ENCODE measurements around the gene BCL11B.

Gene BCL11B

GRCh38 chr14:99252443-99252939 is 19.5 kb downstream of the BCL11B start:
- TF ChIP-seq ZC3H10 (CRISPR knock-in tag; IDR thresholded peaks at IDR 0.05) (no peak), GLIS3 (CRISPR knock-in tag; IDR thresholded peaks at IDR 0.05) (no peak), ZNF8 (CRISPR knock-in tag; IDR thresholded peaks at IDR 0.05) (no peak), ZNF70 (CRISPR knock-in tag; IDR thresholded peaks at IDR 0.05) (no peak), TCF4 (CRISPR knock-in tag; IDR thresholded peaks at IDR 0.05; ENCODE audit: borderline replicate concordance) (no peak), RARB (CRISPR knock-in tag; IDR thresholded peaks at IDR 0.05) (no peak), CSRNP3 (CRISPR knock-in tag; IDR thresholded peaks at IDR 0.05) (no peak), CREB5 (CRISPR knock-in tag; IDR thresholded peaks at IDR 0.05; ENCODE audit: low read depth) (no peak), ZNF565 (CRISPR knock-in tag; conservative IDR thresholded peaks at IDR 0.05; ENCODE audit: low read depth) (no peak), CSDC2 (CRISPR knock-in tag; IDR thresholded peaks at IDR 0.05) (no peak), PATZ1 (CRISPR knock-in tag; IDR thresholded peaks at IDR 0.05; ENCODE audit: borderline replicate concordance) (no peak), OSR1 (CRISPR knock-in tag; IDR thresholded peaks at IDR 0.05) (no peak), SNAI2 (CRISPR knock-in tag; IDR thresholded peaks at IDR 0.05) (no peak), ARNTL (CRISPR knock-in tag; IDR thresholded peaks at IDR 0.05; ENCODE audit: borderline replicate concordance, low read depth) (no peak), POU6F1 (CRISPR knock-in tag; IDR thresholded peaks at IDR 0.05; ENCODE audit: borderline replicate concordance, low read depth) (no peak), TOX (CRISPR knock-in tag; IDR thresholded peaks at IDR 0.05; ENCODE audit: borderline replicate concordance) (no peak), BACH2 (CRISPR knock-in tag; IDR thresholded peaks at IDR 0.05; ENCODE audit: borderline replicate concordance) (no peak), ZFP30 (CRISPR knock-in tag; IDR thresholded peaks at IDR 0.05) (no peak), ZFP3 (CRISPR knock-in tag; IDR thresholded peaks at IDR 0.05) (no peak)
- ATAC-seq = no peak

- TF ChIP-seq ZNF565 (CRISPR knock-in tag; conservative IDR thresholded peaks at IDR 0.05; ENCODE audit: low read depth) (no peak), ESRRG (CRISPR knock-in tag; IDR thresholded peaks at IDR 0.05) (no peak), SNAI2 (CRISPR knock-in tag; IDR thresholded peaks at IDR 0.05) (no peak), ZC3H10 (CRISPR knock-in tag; IDR thresholded peaks at IDR 0.05) (no peak), CREB5 (CRISPR knock-in tag; IDR thresholded peaks at IDR 0.05; ENCODE audit: low read depth) (no peak), CSDC2 (CRISPR knock-in tag; IDR thresholded peaks at IDR 0.05) (no peak), ISL1 (CRISPR knock-in tag; IDR thresholded peaks at IDR 0.05) (no peak), TCF4 (CRISPR knock-in tag; IDR thresholded peaks at IDR 0.05; ENCODE audit: borderline replicate concordance) (no peak), CSRNP3 (CRISPR knock-in tag; IDR thresholded peaks at IDR 0.05) (no peak), ZFP3 (CRISPR knock-in tag; IDR thresholded peaks at IDR 0.05) (no peak), PATZ1 (CRISPR knock-in tag; IDR thresholded peaks at IDR 0.05; ENCODE audit: borderline replicate concordance) (no peak), RARB (CRISPR knock-in tag; IDR thresholded peaks at IDR 0.05) (no peak), TOX (CRISPR knock-in tag; IDR thresholded peaks at IDR 0.05; ENCODE audit: borderline replicate concordance) (no peak), ZNF8 (CRISPR knock-in tag; IDR thresholded peaks at IDR 0.05) (no peak), ZNF70 (CRISPR knock-in tag; IDR thresholded peaks at IDR 0.05) (no peak), PPARA (CRISPR knock-in tag; IDR thresholded peaks at IDR 0.05; ENCODE audit: borderline replicate concordance) (no peak)
- no peak for ATAC-seq
Measured at GRCh38 chr14:99251721-99252120, 20.3 kb downstream of the BCL11B start.
